AG04449 (cell line): ENCODE measurements around the gene HMCN2.

Source experiments
- CTCF ChIA-PET: fragments of 350-600 bp; formaldehyde crosslinking; extraction: SDS; loops from one replicate; lab custom pipeline; 2021; ENCODE audit warnings: antibody characterized with exemption; lab: Yijun Ruan, JAX
- POLR2A ChIA-PET: fragments of 400-600, 350-600 bp; formaldehyde crosslinking; extraction: SDS; loops from one replicate; lab custom pipeline; 2020; ENCODE audit warnings: antibody characterized with exemption, inconsistent platforms; lab: Yijun Ruan, JAX
- DNase-seq: peaks from one replicate; pipeline ENCODE4 v3.0.0-alpha.2; 2010; ENCODE audit warnings: low read depth, low spot score
- H3K4me3 ChIP-seq: 2 replicates; pipeline ENCODE4 v1.5.1; 2011; ENCODE audit warnings: low read depth, mild to moderate bottlenecking, control low read depth, low read length
- CTCF ChIP-seq: IDR thresholded peaks from one replicate; pipeline ENCODE4 v1.5.1; 2011; ENCODE audit warnings: mild to moderate bottlenecking, moderate library complexity, low read length, control low read depth, inconsistent platforms; ENCODE audit not compliant: insufficient read depth; ENCODE audit errors: missing control alignments

HMCN2 gene

GRCh38 chr9:130408669-130409068 lies 143.1 kb downstream of the HMCN2 start:
- TF ChIP-seq CTCF, result no peak
- ChIA-PET CTCF (no interaction called here), POLR2A (no interaction called here)
- no peak for DNase-seq
- H3K4me3 ChIP-seq, result no peak overlapping the region

- DNase-seq, result no peak
- TF ChIP-seq CTCF, result no peak
- ChIA-PET POLR2A (no interaction called here), CTCF (no interaction called here)
- H3K4me3 ChIP-seq, result no peak overlapping the region
Observed at GRCh38 chr9:130409246-130409645, 143.7 kb downstream of the HMCN2 start.

GRCh38 chr9:130410443-130410842 lies 144.9 kb downstream of the HMCN2 start:
- CTCF ChIA-PET, result no interaction called here
- no peak for TF ChIP-seq CTCF
- no peak overlapping the region for H3K4me3 ChIP-seq
- DNase-seq, result no peak
- POLR2A ChIA-PET, result no interaction called here

DNA sequence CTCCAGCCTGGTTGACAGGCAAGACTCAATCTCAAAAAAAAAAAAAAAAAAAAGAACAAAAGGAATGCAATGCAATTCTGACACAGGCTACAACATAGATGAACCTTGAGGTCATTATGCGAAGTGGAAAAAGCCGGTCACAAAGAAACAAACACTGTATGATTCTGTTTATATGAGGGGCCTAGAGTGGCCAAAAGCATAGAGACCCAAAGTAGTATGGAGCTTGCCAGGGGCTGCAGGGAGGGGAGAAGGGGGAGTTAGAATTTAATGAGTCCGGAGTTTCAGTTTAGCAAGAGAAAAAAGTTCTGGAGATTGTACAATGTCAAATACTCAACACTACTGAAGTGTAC lies 146.0 kb downstream of the HMCN2 start:
- ChIA-PET CTCF (interaction anchor here (0.9 kb wide), 1 partner anchor 22 kb away, joined by 3 read pairs; no protein-coding TSS in a partner anchor), POLR2A (interaction anchor here (0.6 kb wide), 1 partner anchor 10 kb away, joined by 3 read pairs; no protein-coding TSS in a partner anchor)
- no peak overlapping the region for H3K4me3 ChIP-seq
- TF ChIP-seq CTCF, result no peak
- no peak for DNase-seq

DNA sequence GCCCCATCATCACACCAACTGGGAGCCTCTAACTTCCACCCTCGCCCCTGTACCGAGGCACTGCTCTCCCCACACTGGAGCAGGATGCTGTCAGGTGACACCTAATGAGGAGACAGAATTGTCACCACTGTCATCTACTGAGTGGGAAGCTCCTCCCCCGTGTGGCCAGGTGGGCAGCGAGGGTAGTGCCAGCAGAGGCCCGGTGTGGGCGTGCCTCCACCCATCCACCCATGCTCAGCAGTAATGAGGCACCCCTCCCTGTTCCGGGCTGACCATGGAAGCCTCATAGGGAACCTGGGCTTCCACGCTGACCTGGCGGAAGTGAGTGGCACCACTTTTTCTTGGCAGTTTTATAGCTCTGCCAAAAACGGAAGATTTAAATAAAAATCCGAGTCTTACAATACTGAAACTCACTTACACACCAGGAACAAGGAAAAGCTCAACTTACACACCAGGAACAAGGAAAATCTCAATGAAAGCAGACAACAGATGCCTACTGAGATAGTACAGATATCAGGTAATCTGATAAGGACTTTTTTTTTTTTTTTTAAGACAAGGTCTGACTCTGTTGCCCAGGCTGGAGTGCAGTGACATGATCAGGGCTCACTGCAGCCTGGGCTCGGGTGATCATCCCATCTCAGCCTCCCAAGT lies 148.6 kb downstream of the HMCN2 start:
- no peak for DNase-seq
- TF ChIP-seq CTCF, result no peak
- CTCF ChIA-PET, result interaction anchor here (0.7 kb wide), 1 partner anchor 676 kb away, joined by 3 read pairs; no protein-coding TSS in a partner anchor
- POLR2A ChIA-PET, result no interaction called here
- H3K4me3 ChIP-seq, result no peak overlapping the region

DNA sequence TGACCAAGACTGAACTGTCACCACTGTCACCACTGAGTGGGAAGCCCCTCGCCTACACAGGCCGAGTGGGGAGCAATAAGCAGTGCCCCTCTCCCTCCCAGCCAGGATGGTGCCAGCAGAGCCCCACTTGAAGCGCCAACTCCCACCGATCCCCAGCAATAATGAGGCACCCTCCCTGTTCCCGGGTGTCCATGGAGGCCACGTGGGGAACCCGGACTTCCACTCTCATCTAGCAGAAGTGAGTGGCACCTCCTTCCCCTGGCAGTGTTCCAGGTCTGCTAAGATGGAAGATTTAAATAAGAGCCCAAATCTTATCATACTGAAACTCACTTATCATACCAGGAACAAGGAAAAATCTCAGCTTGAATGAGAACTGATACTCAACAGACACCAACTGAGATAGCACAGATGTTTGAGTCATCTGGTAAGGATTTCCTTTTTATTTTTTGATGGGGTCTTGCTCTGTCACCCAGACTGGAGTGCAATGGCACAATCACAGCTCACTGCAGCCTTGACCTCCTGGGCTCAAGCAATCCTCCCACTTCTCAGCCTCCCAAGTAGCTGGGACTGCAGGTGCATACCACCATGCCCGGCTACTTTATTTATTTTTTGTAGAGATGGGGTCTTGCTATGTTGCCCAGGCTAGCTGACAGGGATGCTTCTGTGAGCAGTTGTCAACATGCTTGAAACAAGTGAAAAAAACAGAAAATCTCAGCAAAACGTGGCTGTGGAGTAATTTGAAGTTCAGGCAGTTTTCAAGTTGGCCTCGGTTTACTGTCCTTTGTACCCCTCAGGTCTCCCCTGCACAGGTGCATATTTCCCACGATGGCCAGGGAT lies 149.6 kb downstream of the HMCN2 start:
- DNase-seq, result no peak
- POLR2A ChIA-PET, result no interaction called here
- CTCF ChIA-PET, result interaction anchor here (1.3 kb wide), 1 partner anchor 11 kb away, joined by 3 read pairs; no protein-coding TSS in a partner anchor
- no peak for TF ChIP-seq CTCF
- no peak overlapping the region for H3K4me3 ChIP-seq
